Upper lobe of left lung (tissue), 6 donors: ENCODE measurements around the gene MRPL14. TPM values are rescaled to one million over a fixed set of nuclear protein-coding genes. Genes with fewer than 3 reads are reported as not detected.

Experiments
- ATAC-seq, 2 donors: fragments of 200-7000 bp; cut with Tn5 transposase; one replicate each; pipeline ENCODE4 v1.9.1; 2022; ENCODE audit warnings: mild to moderate bottlenecking in 2 of 2, moderate library complexity in 2 of 2; ENCODE audit not compliant: low FRiP score in 2 of 2
- DNase-seq, 2 donors: peaks; one replicate each; pipeline ENCODE4 v3.0.0-alpha.2; 2019 to 2020
- H3K27ac ChIP-seq, 4 donors: fragments of 200-600 bp; sonication (generic); one replicate each; pipeline ENCODE4 v1.5.1; 2016 to 2019
- H3K27me3 ChIP-seq, 4 donors: fragments of 200-600 bp; sonication (generic); one replicate each; pipeline ENCODE4 v1.5.1; 2017 to 2019
- H3K36me3 ChIP-seq, 4 donors: fragments of 200-600 bp; sonication (generic); one replicate each; pipeline ENCODE4 v1.5.1; 2016 to 2019
- H3K4me1 ChIP-seq, 4 donors: fragments of 200-600 bp; sonication (generic); one replicate each; pipeline ENCODE4 v1.5.1; 2018 to 2019
- H3K4me3 ChIP-seq, 4 donors: fragments of 200-600 bp; sonication (generic); one replicate each; pipeline ENCODE4 v1.5.1; 2017 to 2019; ENCODE audit warnings: mild to moderate bottlenecking in 2 of 4, moderate library complexity in 1 of 4
- H3K9me3 ChIP-seq, 4 donors: fragments of 200-600 bp; sonication (generic); one replicate each; pipeline ENCODE4 v1.5.1; 2018 to 2019
- CTCF ChIP-seq, 6 experiments: fragments of 450-650 bp in 4 of 6; fragments of 200-600 bp in 2 of 6; sonication (generic) in 2 of 6; IDR thresholded peaks; one replicate each; pipeline ENCODE4 v1.5.1; 2016 to 2019; ENCODE audit warnings: antibody characterized with exemption in 6 of 6
- EP300 ChIP-seq, 4 donors: sonication (generic); formaldehyde crosslinking; IDR thresholded peaks; one replicate each; pipeline ENCODE4 v1.5.1; 2017; ENCODE audit warnings: antibody characterized with exemption in 4 of 4, control low read depth in 2 of 4
- POLR2A ChIP-seq, 4 donors: fragments of 450-650 bp; IDR thresholded peaks; one replicate each; pipeline ENCODE4 v1.5.1; 2016 to 2017; ENCODE audit warnings: antibody characterized with exemption in 4 of 4, mild to moderate bottlenecking in 2 of 4
- POLR2AphosphoS5 ChIP-seq, 2 donors: sonication (generic); formaldehyde crosslinking; IDR thresholded peaks; one replicate each; pipeline ENCODE4 v1.5.1; 2017; ENCODE audit warnings: antibody characterized with exemption in 2 of 2
- WGBS, 2 donors: methylation state at CpG; one replicate each; pipeline ENCODE4 v1.1.5; 2017 to 2018; 5-methylcytosine and 5-hydroxymethylcytosine counted together
- total RNA-seq, 6 donors: library from RNA; depleted of rRNA in 4 of 6; stranded (reverse); fragments of >200 nt in 4 of 6; gene quantifications; one replicate each; pipeline versions ENCODE4 v1.1.0 to v1.2.1, GENCODE V29; 2016 to 2021
- donor health status: DM: no; HTN: no; CAD: no; lungs with moderate emphysema.
- donor health status: DM: no; HTN: yes; CAD: no; lungs with severe emphysema.

MRPL14 gene
- total RNA-seq, 6 donors from 2014 or later: 89.1 to 164 (median 97.7) TPM

GRCh38 chr6:44115866-44116265 is 11.4 kb downstream of the MRPL14 start:
- no peaks in the 10 kb centered on the region for H3K27me3 ChIP-seq
- peak overlapping the region; percentile 66 to 78 (median 69) for H3K27ac ChIP-seq
- 54 to 67% methylated on average over 5 of the region's 5 CpGs for WGBS, 2 donors
- TF ChIP-seq POLR2A (IDR thresholded peaks at IDR 0.05): no peak
- no peak for TF ChIP-seq CTCF (IDR thresholded peaks at IDR 0.05)
- no peak for TF ChIP-seq EP300 (IDR thresholded peaks at IDR 0.05)
- no peak for TF ChIP-seq POLR2AphosphoS5 (IDR thresholded peaks at IDR 0.05)
- peaks cover 13 to 53% (median 33%) of the 10 kb centered on the region in 4 donors for H3K4me1 ChIP-seq
- peaks cover 9 to 57% (median 35%) of the 10 kb centered on the region in 4 donors for H3K36me3 ChIP-seq
- ATAC-seq: no peak
- H3K4me3 ChIP-seq: no peak overlapping the region
- no peaks in the 10 kb centered on the region for H3K9me3 ChIP-seq
- DNase-seq: no peak

DNA sequence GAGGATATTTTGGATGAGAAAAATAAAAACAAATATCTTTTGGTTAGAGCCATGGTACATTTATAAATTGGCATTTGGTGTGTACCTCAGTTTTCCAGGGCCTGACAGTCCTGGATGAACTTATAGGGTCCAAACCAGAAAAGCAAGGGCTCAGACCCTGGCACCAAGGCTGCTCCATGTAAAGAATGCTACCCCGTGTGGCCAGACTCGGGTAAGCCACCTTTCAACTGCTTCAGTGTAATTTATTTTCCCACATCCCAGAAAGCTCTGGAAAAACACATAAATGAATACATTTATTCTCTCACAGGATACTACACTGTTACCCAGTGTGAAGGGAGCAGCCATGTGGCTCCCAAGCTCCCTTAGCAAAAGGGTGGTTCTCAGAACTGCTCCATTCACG is 13.8 kb downstream of the MRPL14 start:
- peaks cover 9 to 75% (median 44%) of the 10 kb centered on the region in 4 donors for H3K36me3 ChIP-seq
- peak overlapping the region in 1 of 4 donors; percentile 30 for H3K27ac ChIP-seq
- H3K9me3 ChIP-seq: no peaks in the 10 kb centered on the region
- ATAC-seq: no peak
- no peak for DNase-seq
- H3K27me3 ChIP-seq: no peaks in the 10 kb centered on the region
- 71 to 73% methylated on average over 3 of the region's 3 CpGs for WGBS, 2 donors
- H3K4me3 ChIP-seq: no peak overlapping the region
- peaks cover 6 to 38% (median 20%) of the 10 kb centered on the region in 4 donors for H3K4me1 ChIP-seq
- TF ChIP-seq EP300 (IDR thresholded peaks at IDR 0.05) (no peak), POLR2A (IDR thresholded peaks at IDR 0.05) (no peak), CTCF (IDR thresholded peaks at IDR 0.05) (no peak), POLR2AphosphoS5 (IDR thresholded peaks at IDR 0.05) (no peak)

DNA sequence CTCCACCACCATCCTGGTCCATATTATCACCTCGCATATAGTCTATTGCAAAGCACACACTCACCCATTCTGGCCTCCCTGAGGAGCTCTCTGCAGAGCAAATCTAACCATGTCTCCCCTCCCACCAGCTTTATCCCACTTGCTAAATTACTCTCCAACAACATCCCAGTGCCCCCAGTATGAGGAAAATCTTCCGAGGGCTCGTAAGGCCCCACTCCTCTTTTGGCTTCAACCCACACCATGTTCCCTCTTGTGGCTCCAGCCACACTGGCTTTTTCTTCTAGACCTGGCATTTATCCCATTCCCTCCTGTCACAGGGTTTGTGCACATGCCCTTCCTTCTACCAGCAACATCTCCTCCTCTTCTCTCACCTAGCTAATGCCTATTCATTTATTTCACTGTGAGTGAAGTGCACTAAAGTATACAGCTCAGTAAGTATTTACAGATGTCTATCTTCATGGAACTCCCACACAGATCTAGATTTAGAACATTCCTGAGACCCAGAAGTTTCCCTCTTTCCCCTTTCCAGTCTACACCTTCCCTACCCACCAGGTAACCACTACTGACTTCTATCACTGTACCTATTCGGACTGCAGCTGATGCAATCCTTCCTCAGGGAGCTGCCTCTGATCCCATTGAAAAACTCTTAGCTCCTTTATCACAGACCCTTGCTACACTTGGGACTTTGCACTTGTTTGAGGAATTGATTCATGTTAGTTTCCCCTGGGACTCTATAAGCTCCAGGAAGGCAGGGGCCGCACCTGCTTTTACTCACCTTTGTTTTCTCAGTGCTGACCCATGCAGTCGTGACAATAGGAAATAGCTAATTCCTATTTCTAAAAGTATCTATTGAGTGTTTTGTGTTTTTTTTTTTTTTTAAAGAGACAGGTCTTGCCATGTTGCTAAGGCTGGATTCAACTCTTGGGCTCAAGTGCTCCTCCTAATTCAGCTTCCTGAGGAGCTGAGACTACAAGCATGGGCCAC is 15.5 kb downstream of the MRPL14 start:
- Histone ChIP-seq H3K27ac (peak overlapping the region in 3 of 4 donors; percentile 5 to 37 (median 30)), H3K4me3 (no peak overlapping the region), H3K36me3 (peaks cover 9 to 84% (median 44%) of the 10 kb centered on the region in 4 donors), H3K9me3 (no peaks in the 10 kb centered on the region), H3K4me1 (peaks cover 6 to 26% (median 11%) of the 10 kb centered on the region in 4 donors), H3K27me3 (no peaks in the 10 kb centered on the region)
- no peak for DNase-seq
- no peak for ATAC-seq
- TF ChIP-seq CTCF (IDR thresholded peaks at IDR 0.05) (no peak), EP300 (IDR thresholded peaks at IDR 0.05) (no peak), POLR2A (IDR thresholded peaks at IDR 0.05) (no peak), POLR2AphosphoS5 (IDR thresholded peaks at IDR 0.05) (no peak)
- WGBS, 2 donors: 55 to 73% methylated on average over 6 of the region's 6 CpGs

DNA sequence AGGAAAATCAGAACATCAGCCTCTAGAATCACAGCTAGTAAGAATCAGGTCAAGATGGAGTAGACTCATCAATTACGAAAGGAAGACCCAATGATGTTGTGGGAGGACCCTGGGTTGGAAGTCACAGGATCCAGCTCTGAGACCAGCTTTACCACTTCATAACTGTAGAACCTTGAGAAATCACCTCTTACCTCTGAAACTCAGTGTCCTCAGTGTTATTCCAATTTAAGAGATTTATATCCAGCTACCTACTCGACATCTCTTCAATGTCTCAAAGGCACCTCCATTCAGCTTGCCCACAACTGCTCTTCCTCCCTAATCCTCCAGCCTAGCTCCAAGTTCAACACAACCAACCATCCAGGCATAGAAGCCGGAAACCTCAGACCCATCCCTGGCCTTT is 16.3 kb downstream of the MRPL14 start:
- peak overlapping the region in 2 of 4 donors; percentile 11 to 37 for H3K27ac ChIP-seq
- no peak for DNase-seq
- H3K36me3 ChIP-seq: peaks cover 9 to 80% (median 44%) of the 10 kb centered on the region in 4 donors
- H3K9me3 ChIP-seq: no peaks in the 10 kb centered on the region
- H3K27me3 ChIP-seq: no peaks in the 10 kb centered on the region
- no peak for TF ChIP-seq POLR2A (IDR thresholded peaks at IDR 0.05)
- no peak for TF ChIP-seq CTCF (IDR thresholded peaks at IDR 0.05)
- TF ChIP-seq EP300 (IDR thresholded peaks at IDR 0.05): no peak
- no peak for TF ChIP-seq POLR2AphosphoS5 (IDR thresholded peaks at IDR 0.05)
- H3K4me3 ChIP-seq: no peak overlapping the region
- peaks cover 4 to 22% (median 7%) of the 10 kb centered on the region in 4 donors for H3K4me1 ChIP-seq
- WGBS, 2 donors: 96 to 98% methylated on average over 3 of the region's 3 CpGs
- no peak for ATAC-seq
